CD4-positive, alpha-beta T cell treated with Interleukin-17A for 1 hour (primary cell): ENCODE data around the gene CAPZA1.
A peak's percentile ranks its signal among the peaks of the same experiment; 100 is the strongest.
"Not testable (repeated sequence)": the region's sequence is repeated elsewhere in the genome, so short reads cannot be mapped to it uniquely, and the experiment has no call there.

Experiments used
- DNase-seq: peaks from one replicate; pipeline ENCODE4 v3.0.0-alpha.2; 2020

Gene CAPZA1

DNA sequence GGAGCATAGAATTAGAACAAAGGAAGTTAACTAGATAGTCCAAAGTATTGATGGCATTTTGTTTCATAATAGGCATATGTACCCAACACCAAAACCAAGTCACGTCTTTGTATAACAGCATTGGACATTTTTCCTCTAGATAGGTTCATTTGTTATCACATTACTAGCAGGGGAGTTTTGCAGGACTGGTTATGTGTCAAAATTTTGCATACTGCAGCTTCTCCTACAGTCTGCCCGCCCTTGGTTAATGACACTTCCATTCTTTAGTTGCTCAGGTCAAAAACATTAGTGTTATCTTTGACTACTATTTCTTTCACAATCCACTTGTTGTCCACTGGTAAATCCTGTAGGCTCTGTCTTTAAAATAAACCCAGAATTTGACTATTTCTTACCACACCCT, 8.9 kb downstream of the CAPZA1 start:
- DNase-seq = no peak

DNA sequence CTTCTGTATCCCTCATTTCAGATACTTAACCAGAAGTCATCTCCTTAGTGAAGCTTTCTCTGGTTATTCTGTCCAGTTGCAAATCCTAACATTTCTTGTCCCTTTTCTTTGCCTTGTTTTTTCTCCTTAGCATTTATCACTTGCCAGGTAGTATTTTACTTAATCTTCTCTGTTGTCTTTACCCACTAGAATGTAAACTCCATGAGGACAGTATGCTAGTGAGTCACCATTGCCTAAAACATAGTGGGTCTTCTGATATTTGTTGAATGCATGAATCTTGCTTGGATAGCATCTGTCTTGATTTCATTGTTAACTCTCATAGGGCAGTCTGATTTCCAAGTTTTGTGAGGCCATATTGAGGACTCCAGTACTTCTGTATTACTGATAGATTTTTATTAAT, 9.6 kb downstream of the CAPZA1 start:
- no peak for DNase-seq

- DNase-seq = no peak
These were observed 14.0 kb downstream of the CAPZA1 start for GRCh38 chr1:112633628-112634027.

DNA sequence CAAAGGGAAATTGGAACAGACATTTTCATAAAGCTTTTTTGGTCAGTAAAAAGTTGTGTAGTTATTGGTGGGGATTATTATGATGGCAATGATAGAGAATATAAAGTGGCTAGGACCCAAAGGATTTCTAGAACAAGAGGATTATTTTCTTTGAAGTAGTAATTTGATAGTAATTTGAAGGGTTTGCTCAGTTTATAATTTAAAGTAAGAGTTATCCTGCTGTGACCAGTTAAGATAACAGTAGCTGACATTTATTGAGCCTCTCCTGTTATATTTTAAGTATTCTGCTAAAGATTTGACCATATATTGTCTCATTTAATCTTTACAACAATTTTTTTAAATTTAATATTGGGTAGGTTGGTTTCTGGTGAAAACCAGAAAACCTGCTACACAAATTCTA, 14.7 kb downstream of the CAPZA1 start:
- no peak for DNase-seq

DNA sequence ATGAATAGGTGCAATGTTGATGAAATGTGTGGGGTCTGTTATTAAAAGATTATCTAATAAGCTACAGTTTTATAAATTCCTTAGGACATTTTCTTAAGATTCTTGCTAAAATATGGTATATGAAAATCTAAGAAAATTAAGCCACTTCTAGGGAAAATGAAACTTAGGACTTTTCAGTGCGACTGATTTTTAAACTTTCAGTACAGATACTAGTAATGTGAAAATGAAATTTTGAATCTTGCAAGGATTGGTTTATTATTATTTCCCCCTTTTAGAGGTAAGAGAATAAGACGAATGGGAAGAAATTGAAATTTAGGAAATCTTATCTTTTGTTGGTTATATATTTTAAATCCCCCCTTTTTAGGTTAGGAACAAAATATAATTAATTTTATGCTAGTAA, 16.4 kb downstream of the CAPZA1 start:
- no peak for DNase-seq

GRCh38 chr1:112636597-112637253, 17.1 kb downstream of the CAPZA1 start:
- no peak for DNase-seq

DNA sequence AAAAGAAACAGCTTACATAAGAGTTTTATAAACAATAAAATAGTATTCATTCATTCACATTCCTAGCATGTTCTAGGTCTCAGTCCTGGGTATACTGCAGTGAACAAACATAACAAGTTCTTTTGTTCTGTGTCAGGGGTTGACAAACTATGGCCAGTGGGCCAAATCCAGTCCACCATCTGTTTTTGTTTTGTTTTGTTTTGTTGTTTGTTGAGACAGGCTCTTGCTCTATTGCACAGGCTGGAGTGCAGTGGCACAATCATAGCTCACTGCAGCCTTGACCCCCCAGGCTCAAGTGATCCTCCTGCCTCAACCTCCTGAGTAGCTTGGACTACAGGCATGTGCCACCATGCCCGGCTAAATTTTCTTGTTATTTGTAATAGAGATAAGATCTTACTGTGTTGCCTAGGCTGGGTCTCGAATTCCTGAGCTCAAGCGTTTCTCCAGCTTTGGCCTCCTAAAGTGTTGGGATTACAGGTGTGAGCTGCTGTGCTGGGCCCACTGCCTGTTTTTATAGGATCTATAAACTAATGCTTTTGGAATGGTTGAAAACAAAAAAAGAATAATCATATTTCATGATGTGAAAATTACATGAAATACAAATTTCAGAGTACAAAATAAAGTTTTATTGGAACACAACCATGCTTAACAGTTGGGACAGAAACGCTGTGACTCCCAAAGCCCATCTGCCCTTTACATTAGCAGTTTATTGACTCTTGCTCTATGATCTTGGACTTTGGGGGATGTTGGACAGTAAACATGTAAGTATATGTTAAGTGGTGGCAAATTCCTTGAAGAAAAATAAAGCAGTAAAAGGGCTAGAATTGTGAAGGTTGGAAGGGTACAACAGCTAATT, 17.9 kb downstream of the CAPZA1 start:
- DNase-seq = no peak

DNA sequence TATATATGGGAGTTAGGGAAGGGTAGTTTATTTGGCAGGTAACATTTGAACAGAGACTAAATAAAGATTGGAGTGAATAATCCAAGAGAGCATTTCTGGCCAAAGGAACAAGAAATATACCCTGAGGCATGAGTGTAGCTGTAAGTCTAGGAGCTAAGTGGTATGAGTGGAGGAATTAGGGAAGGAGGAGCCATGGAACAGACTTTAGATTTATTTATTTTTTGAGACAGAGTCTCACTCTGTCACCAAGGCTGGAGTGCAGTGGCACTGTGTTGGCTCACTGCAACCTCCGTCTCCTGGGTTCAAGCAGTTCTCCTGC, 18.4 kb downstream of the CAPZA1 start:
- DNase-seq = no peak

DNA sequence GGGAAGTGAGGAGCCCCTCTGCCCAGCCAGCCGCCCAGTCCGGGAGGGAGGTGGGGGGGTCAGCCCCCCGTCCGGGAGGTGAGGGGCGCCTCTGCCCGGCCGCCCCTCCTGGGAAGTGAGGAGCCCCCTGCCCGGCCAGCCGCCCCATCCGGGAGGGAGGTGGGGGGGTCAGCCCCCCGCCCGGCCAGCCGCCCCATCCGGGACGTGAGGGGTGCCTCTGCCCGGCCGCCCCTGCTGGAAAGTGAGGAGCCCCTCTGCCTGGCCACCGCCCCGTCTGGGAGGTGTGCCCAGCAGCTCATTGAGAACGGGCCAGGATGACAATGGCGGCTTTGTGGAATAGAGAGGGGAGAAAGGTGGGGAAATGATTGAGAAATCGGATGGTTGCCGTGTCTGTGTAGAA, 20.8 kb downstream of the CAPZA1 start:
- not testable (repeated sequence) for DNase-seq

DNA sequence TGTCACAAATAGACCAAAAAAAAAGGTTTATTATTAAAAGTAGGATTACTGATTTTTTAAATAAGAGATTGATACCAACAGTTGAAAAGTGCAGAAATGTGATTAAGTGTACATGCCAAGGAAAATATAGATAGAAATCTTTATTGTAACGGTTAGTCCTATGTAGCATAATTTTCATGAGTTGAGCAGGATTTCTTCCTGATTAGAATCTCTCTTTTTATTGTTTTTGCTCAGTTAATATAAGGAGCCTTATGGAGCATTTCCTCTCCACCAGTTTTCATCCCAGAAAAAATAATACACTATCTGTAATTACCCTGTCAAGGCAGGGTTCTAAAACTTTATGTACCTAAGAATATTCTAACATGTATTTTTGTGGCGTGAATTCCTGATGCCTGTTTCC, 23.4 kb downstream of the CAPZA1 start:
- DNase-seq = no peak

GRCh38 chr1:112646225-112646624, 26.6 kb downstream of the CAPZA1 start:
- DNase-seq = no peak

- DNase-seq = no peak
These were observed 31.6 kb downstream of the CAPZA1 start for GRCh38 chr1:112651205-112651604.

GRCh38 chr1:112665857-112666256, 46.2 kb downstream of the CAPZA1 start:
- no peak for DNase-seq

DNA sequence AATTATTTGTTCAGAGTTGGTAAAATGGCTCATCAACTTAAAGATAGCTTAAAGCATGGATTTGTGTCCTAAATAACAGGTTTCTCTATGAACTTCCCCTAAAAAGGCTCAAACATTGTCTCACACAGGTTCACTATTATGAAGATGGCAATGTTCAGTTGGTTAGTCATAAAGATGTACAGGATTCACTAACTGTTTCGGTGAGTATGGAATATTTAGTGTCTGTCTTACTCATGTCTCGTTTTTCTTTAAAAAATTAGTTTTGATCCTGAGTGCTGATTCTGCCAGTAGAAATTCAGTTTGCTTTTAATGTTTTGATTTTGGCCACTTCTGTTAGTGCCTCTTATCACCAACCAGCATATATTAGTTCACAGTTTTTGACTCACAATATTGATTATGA, 47.3 kb downstream of the CAPZA1 start:
- no peak for DNase-seq

DNA sequence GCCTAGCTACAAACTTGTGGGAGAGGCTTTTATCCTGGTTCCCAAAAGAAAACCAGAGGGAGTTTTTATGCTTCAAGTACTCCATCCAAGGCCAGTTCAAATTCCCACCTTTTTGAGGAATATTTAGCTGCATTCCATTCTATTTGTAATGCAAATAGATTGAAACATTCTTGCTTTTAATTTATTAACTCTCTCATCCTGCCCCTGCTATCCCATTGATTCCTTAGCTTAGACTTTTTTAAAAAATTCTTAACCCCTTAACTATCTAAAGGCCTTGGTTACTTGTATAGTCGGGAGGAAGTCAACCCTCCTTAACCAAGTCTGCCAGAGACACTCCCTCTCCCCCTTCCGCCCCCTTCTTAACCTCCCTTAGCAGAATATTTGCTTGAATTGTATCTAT, 52.4 kb downstream of the CAPZA1 start:
- DNase-seq = no peak

DNA sequence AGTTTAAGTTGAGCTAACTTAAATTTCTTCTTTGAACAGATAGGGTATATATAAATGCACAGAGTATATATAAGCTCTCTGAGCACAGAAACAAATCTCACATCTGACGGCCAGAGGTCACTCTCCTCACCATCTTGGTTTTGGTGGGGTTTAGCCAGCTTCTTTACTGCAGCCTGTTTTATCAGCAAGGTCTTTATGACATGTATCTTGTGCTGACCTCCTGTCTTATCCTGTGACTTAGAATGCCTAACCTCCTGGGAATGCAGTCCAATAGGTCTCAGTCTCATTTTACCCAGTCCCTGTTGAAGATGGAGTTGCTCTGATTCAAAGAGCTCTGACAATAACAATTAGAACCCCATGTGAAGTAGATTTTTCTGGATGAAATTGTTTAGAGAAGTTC, 53.2 kb downstream of the CAPZA1 start:
- no peak for DNase-seq

DNA sequence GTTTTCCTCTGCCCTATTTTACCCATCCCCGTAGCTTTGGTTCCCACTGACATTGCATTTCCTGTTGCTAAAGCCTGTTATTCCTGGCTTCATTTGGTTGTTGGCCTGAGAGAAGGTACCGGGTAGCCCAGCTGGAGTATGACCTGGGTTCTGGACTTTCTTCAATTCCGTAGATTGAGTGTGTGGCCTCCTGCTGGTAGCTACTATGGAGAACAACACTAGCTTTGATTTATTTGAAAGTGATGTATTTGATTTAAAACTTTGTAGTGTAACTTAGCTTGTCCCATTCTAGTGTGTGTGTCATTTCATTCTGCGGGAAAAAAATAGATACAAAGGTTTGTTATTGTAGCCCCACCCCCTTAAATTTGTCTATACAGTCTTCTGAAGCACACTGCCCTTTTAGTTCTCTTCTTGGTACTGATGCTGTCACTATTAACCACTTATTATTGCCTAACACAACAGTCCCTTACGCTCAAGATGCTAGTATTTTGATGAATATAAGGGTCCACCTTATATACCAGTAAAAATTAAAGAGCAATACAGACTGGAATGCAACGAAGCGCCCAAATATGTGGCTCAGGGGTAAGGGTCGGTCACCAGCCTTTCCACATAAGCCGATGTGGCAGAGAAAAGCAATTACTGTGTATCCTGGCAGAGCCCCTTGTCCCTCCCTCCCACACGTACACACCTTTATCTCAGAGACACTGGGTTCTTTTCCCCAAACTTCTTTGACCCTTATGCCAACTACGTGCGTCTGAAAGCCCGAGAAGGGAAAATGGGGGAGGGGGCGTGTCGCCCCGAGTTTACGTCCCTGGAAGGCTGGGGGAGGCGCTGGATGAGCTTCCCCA, 54.2 kb downstream of the CAPZA1 start:
- DNase-seq = peak; percentile 49

GRCh38 chr1:112674440-112674985, 54.9 kb downstream of the CAPZA1 start, which contains the start of gene MOV10:
Gene MOV10 (plus strand): TSS chr1:112674659. CDS start chr1:112674913, 254 bp downstream.
- DNase-seq = peak; percentile 70

GRCh38 chr1:112674986-112675727, 55.5 kb downstream of the CAPZA1 start:
- DNase-seq = peak; percentile 24

- no peak for DNase-seq
These were observed 56.2 kb downstream of the CAPZA1 start for GRCh38 chr1:112675728-112676381.

GRCh38 chr1:112676543-112676942, 56.9 kb downstream of the CAPZA1 start:
- no peak for DNase-seq

GRCh38 chr1:112677501-112677900, 57.9 kb downstream of the CAPZA1 start:
- no peak for DNase-seq
